OCI-LY1 (cell line): ENCODE data around the gene GPR3.

Experiments used
- H2AFZ ChIP-seq: fragments of 200-600 bp; sonication (generic), shearing (Covaris generic); 2 replicates; pipeline ENCODE4 v1.6.0; 2014; ENCODE audit warnings: antibody characterized with exemption, mild to moderate bottlenecking, low read length
- H3F3A ChIP-seq: fragments of 200-600 bp; sonication (generic), shearing (Covaris generic); 2 replicates; pipeline ENCODE4 v1.6.0; 2014; ENCODE audit warnings: mild to moderate bottlenecking, antibody characterized with exemption, low read length, moderate library complexity; ENCODE audit not compliant: insufficient read depth
- H3K27ac ChIP-seq: fragments of 200-600 bp; sonication (generic); 2 replicates; pipeline ENCODE4 v1.5.1; 2014; ENCODE audit warnings: low read length, mixed run types, mild to moderate bottlenecking, low read depth; ENCODE audit not compliant: poor library complexity, severe bottlenecking
- H3K27me3 ChIP-seq: fragments of 200-600 bp; sonication (generic); 2 replicates; pipeline ENCODE4 v1.6.0; 2014; ENCODE audit warnings: antibody characterized with exemption, mild to moderate bottlenecking, low read length, moderate library complexity; ENCODE audit not compliant: insufficient read depth
- H3K36me3 ChIP-seq: fragments of 200-600 bp; sonication (generic); 2 replicates; pipeline ENCODE4 v1.6.1; 2014; ENCODE audit warnings: mild to moderate bottlenecking, antibody characterized with exemption, low read length, moderate library complexity, mixed read lengths; ENCODE audit not compliant: insufficient read depth
- H3K4me1 ChIP-seq: fragments of 200-600 bp; sonication (generic); 2 replicates; pipeline ENCODE4 v1.5.1; 2014; ENCODE audit warnings: mild to moderate bottlenecking, low read length, moderate library complexity; ENCODE audit not compliant: insufficient read depth, severe bottlenecking
- H3K4me2 ChIP-seq: fragments of 200-600 bp; sonication (generic), shearing (Covaris generic); 2 replicates; pipeline ENCODE4 v1.6.1; 2014; ENCODE audit warnings: low read length
- H3K4me3 ChIP-seq: fragments of 200-600 bp; sonication (generic); 2 replicates; pipeline ENCODE4 v1.5.1; 2014; ENCODE audit warnings: low read length, low read depth, mild to moderate bottlenecking, mixed read lengths; ENCODE audit not compliant: poor library complexity, severe bottlenecking
- H3K79me2 ChIP-seq: fragments of 200-600 bp; shearing (Covaris generic); 2 replicates; pipeline ENCODE4 v1.6.1; 2016; ENCODE audit warnings: mixed run types, low read length, mixed read lengths; ENCODE audit not compliant: insufficient read depth
- H3K9ac ChIP-seq: fragments of 200-600 bp; sonication (generic), shearing (Covaris generic); 2 replicates; pipeline ENCODE4 v1.6.1; 2014; ENCODE audit warnings: mild to moderate bottlenecking, low read length, mixed read lengths
- H3K9me2 ChIP-seq: fragments of 200-600 bp; sonication (generic), shearing (Covaris generic); 2 replicates; pipeline ENCODE4 v1.6.1; 2014; ENCODE audit warnings: low read depth, mild to moderate bottlenecking, low read length, mixed read lengths
- H3K9me3 ChIP-seq: fragments of 200-600 bp; shearing (Covaris generic); 2 replicates; pipeline ENCODE4 v1.6.1; 2014; ENCODE audit warnings: low read length, mixed read lengths
- H4K20me1 ChIP-seq: fragments of 200-600 bp; sonication (generic), shearing (Covaris generic); 2 replicates; pipeline ENCODE4 v1.6.0; 2016; ENCODE audit warnings: mild to moderate bottlenecking, low read length; ENCODE audit not compliant: insufficient read depth
- EZH2 ChIP-seq: fragments of 200-600 bp; sonication (generic), shearing (Covaris generic); IDR thresholded peaks from 2 replicates; pipeline ENCODE4 v1.8.0; 2017; ENCODE audit warnings: borderline replicate concordance, mixed run types, mild to moderate bottlenecking, antibody characterized with exemption, low read length, moderate library complexity, mixed read lengths
- TF ChIP-seq, protein P1 (sequence below): fragments of 200-600 bp; sonication (generic), shearing (Covaris generic); IDR thresholded peaks from 2 replicates; pipeline ENCODE4 v1.5.1; 2017; ENCODE audit warnings: mild to moderate bottlenecking, antibody characterized with exemption, low read length, moderate library complexity, mixed read lengths

GPR3 gene

DNA sequence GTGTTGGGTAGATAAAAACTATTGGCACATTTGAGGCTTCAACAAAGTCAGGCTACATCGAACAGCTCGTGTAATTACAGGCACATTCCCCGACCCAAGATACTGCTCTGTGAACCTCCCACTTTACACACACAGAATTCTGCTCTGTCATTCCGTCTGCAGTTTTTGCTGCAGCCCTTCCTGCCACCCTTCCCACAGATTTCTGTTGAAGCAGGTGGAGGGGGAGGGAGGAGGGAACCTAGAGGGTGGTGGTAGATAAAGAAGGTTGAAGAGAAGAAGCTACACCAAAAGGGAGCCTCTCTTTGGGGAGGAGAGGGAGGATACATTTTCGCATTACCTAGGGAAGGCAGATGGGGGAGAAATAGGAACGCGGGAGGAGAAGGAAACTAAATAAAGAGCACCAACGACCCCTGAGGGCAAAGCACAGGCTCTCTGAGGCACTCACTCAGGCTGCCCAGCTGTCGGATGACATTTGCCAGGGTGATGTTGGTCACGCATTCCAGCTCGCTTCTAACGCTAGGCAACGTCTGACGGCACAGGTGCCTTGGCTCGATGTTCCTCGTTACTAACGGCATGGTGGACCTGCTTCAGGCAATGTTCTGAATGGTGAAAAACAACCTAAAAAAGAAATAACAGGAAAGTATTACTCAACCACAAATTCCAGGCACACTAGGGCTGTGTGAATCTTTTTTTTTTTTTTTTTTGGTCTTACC is 36.0 kb downstream of the GPR3 start:
- H3K4me1 ChIP-seq, result peaks cover 81% of the 10 kb centered on the region
- no peaks in the 10 kb centered on the region for H3K9me2 ChIP-seq
- H4K20me1 ChIP-seq, result no peaks in the 10 kb centered on the region
- H3K4me3 ChIP-seq, result peak overlapping the region; percentile 44
- peaks cover 50% of the 10 kb centered on the region; the same call in 1 of the 2 replicates for H3K36me3 ChIP-seq
- TF ChIP-seq EZH2, result no peak
- TF ChIP-seq, protein P1, sequence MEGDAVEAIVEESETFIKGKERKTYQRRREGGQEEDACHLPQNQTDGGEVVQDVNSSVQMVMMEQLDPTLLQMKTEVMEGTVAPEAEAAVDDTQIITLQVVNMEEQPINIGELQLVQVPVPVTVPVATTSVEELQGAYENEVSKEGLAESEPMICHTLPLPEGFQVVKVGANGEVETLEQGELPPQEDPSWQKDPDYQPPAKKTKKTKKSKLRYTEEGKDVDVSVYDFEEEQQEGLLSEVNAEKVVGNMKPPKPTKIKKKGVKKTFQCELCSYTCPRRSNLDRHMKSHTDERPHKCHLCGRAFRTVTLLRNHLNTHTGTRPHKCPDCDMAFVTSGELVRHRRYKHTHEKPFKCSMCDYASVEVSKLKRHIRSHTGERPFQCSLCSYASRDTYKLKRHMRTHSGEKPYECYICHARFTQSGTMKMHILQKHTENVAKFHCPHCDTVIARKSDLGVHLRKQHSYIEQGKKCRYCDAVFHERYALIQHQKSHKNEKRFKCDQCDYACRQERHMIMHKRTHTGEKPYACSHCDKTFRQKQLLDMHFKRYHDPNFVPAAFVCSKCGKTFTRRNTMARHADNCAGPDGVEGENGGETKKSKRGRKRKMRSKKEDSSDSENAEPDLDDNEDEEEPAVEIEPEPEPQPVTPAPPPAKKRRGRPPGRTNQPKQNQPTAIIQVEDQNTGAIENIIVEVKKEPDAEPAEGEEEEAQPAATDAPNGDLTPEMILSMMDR, result no peak
- H3K27me3 ChIP-seq, result no peaks in the 10 kb centered on the region
- peak overlapping the region; percentile 78 for H3K4me2 ChIP-seq
- peaks cover 46% of the 10 kb centered on the region for H3K79me2 ChIP-seq
- peak overlapping the region; percentile 97 for H3K27ac ChIP-seq
- H3F3A ChIP-seq, result peaks cover 4% of the 10 kb centered on the region; the same call in 1 of the 2 replicates
- no peak overlapping the region for H2AFZ ChIP-seq
- no peaks in the 10 kb centered on the region for H3K9me3 ChIP-seq
- peak overlapping the region; percentile 53 for H3K9ac ChIP-seq

DNA sequence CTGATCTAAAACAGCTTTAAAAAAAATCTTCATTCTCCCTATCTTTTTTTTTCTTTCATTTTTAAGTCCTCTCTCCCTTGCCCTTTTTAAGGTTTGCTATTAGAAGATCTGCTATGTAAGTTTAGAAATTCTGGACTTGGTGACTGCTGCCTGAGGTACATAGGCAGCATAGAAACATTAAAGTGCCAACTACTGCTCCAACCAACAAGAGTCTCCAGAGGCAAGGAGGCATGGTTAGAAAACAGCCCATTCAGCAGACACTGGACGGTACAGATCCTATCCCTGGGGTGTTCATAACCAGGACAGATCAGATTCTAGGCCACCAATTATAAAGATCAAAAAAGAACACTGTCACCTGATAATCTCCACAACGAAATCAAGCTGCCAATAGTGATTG is 36.6 kb downstream of the GPR3 start:
- H3K79me2 ChIP-seq, result peaks cover 48% of the 10 kb centered on the region
- no peaks in the 10 kb centered on the region for H4K20me1 ChIP-seq
- H3K27ac ChIP-seq, result peak overlapping the region; percentile 97
- no peak overlapping the region for H2AFZ ChIP-seq
- peak overlapping the region; percentile 44 for H3K4me3 ChIP-seq
- TF ChIP-seq, protein P1, result no peak
- TF ChIP-seq EZH2, result no peak
- no peaks in the 10 kb centered on the region for H3K9me3 ChIP-seq
- H3F3A ChIP-seq, result peaks cover 4% of the 10 kb centered on the region; the same call in 1 of the 2 replicates
- H3K4me2 ChIP-seq, result peak overlapping the region; percentile 78
- peaks cover 44% of the 10 kb centered on the region; the same call in 1 of the 2 replicates for H3K36me3 ChIP-seq
- peaks cover 85% of the 10 kb centered on the region for H3K4me1 ChIP-seq
- H3K9me2 ChIP-seq, result no peaks in the 10 kb centered on the region
- peak overlapping the region; percentile 53 for H3K9ac ChIP-seq
- no peaks in the 10 kb centered on the region for H3K27me3 ChIP-seq

DNA sequence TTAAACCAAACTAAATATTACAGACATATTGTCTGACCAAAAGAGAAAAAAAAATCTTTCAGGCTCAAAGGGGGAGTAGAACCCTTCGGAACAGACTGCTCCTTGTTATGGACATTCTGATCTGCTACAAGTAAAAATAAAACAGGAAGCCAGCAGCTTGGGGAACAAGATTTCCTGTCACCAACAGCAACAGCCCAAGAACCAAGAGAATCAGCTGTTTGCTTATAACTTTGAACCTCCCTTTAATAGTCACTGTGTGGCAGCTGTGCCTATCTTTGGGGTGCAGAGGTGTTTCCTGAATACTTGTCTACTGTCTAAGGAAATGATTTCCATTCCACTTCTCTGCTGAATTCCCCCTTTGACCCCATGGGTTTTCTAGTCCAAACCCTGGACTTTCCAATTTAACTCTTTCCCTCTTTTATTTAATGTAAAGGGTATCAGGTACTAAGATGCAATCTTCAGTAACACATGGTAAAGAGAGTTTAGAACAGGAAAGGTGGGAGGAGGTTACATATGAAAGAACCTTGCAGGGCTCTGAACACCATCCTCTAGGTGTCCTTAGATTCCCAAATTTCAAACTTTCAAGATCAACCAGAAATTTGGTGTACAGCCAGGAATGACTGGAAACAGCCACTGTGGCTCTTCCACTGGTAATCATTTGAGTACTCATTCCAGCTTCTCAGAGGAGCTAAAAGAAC is 38.6 kb downstream of the GPR3 start:
- peaks cover 4% of the 10 kb centered on the region; the same call in 1 of the 2 replicates for H3F3A ChIP-seq
- peaks cover 62% of the 10 kb centered on the region for H3K79me2 ChIP-seq
- peaks cover 100% of the 10 kb centered on the region for H3K4me1 ChIP-seq
- H3K4me3 ChIP-seq, result no peak overlapping the region
- H3K4me2 ChIP-seq, result peak overlapping the region; percentile 43; the same call in 1 of the 2 replicates
- peak overlapping the region; percentile 30; the same call in 1 of the 2 replicates for H3K9ac ChIP-seq
- H3K36me3 ChIP-seq, result peaks cover 30% of the 10 kb centered on the region; the same call in 1 of the 2 replicates
- peak overlapping the region; percentile 97 for H3K27ac ChIP-seq
- H3K9me2 ChIP-seq, result no peaks in the 10 kb centered on the region
- no peak overlapping the region for H2AFZ ChIP-seq
- no peak for TF ChIP-seq EZH2
- TF ChIP-seq, protein P1, result no peak
- no peaks in the 10 kb centered on the region for H3K9me3 ChIP-seq
- H3K27me3 ChIP-seq, result no peaks in the 10 kb centered on the region
- no peaks in the 10 kb centered on the region for H4K20me1 ChIP-seq
